GM12891 (cell line): Measurements from ENCODE around the gene TFF1.

Experiments
- DNase-seq: peaks from one replicate; pipeline ENCODE4 v3.0.0; 2011; ENCODE audit warnings: low spot score; ENCODE audit not compliant: insufficient read length
- FAIRE-seq: peaks from 2 replicates; lab custom pipeline; 2011; peaks lifted over from hg19 to GRCh38; lab: Jason Lieb, UNC
- PAX5 ChIP-seq: IDR thresholded peaks from 2 replicates; pipeline ENCODE4 v1.6.1; 2011; ENCODE audit warnings: low read length, moderate library complexity, mild to moderate bottlenecking; ENCODE audit not compliant: insufficient read depth, severe bottlenecking
- POLR2A ChIP-seq: IDR thresholded peaks from 2 replicates; pipeline ENCODE4 v1.6.1; 2011; ENCODE audit warnings: low read depth, low read length, control low read depth
- POLR2AphosphoS5 ChIP-seq: IDR thresholded peaks from 2 replicates; pipeline ENCODE4 v1.6.1; 2011; ENCODE audit warnings: low read depth, low read length, control low read depth
- POU2F2 ChIP-seq: IDR thresholded peaks from 2 replicates; pipeline ENCODE4 v1.6.1; 2011; ENCODE audit warnings: low read depth, mild to moderate bottlenecking, control low read depth, low read length, moderate library complexity
- SPI1 ChIP-seq: IDR thresholded peaks from 2 replicates; pipeline ENCODE4 v1.6.1; 2011; ENCODE audit warnings: low read depth, low read length, control low read depth
- TAF1 ChIP-seq: IDR thresholded peaks from 2 replicates; pipeline ENCODE4 v1.6.1; 2011; ENCODE audit warnings: low read depth, low read length, control low read depth

The TFF1 gene

GRCh38 chr21:42390696-42391095 is 24.4 kb upstream of the TFF1 start:
- FAIRE-seq (no peak), DNase-seq (no peak)
- TF ChIP-seq SPI1 (no peak), POU2F2 (no peak), PAX5 (no peak), POLR2A (no peak; the same call in 1 of the 2 replicates), POLR2AphosphoS5 (no peak), TAF1 (no peak)

- no peak for TF ChIP-seq POU2F2
- no peak for TF ChIP-seq TAF1
- no peak for TF ChIP-seq POLR2AphosphoS5
- no peak for TF ChIP-seq PAX5
- no peak for TF ChIP-seq SPI1
- no peak for TF ChIP-seq POLR2A
- FAIRE-seq = no peak
- no peak for DNase-seq
Observed at GRCh38 chr21:42390193-42390592, 23.9 kb upstream of the TFF1 start.

GRCh38 chr21:42389449-42389835 is 23.1 kb upstream of the TFF1 start:
- DNase-seq (no peak), FAIRE-seq (no peak)
- TF ChIP-seq PAX5 (no peak), TAF1 (no peak), SPI1 (no peak), POLR2A (no peak), POU2F2 (no peak), POLR2AphosphoS5 (no peak)

GRCh38 chr21:42388740-42389448 is 22.6 kb upstream of the TFF1 start:
- FAIRE-seq = peak; percentile 35
- peak; percentile 16; the same call in 1 of the 2 replicates for TF ChIP-seq POLR2AphosphoS5
- TF ChIP-seq SPI1 = no peak
- TF ChIP-seq TAF1 = 0 out of 2 replicates have a peak, but pooled peaks have one; percentile 21
- DNase-seq = no peak

- no peak for FAIRE-seq
- TF ChIP-seq POU2F2 (no peak), POLR2AphosphoS5 (no peak), POLR2A (no peak; the same call in 1 of the 2 replicates), SPI1 (no peak), PAX5 (no peak), TAF1 (no peak)
- no peak for DNase-seq
Observed at GRCh38 chr21:42387843-42388340, 21.6 kb upstream of the TFF1 start.

- TF ChIP-seq SPI1 (peak; percentile 4; the same call in 1 of the 2 replicates), PAX5 (no peak), POLR2A (0 out of 2 replicates have a peak, but pooled peaks have one; percentile 21)
- FAIRE-seq (no peak), DNase-seq (no peak)
Observed at GRCh38 chr21:42387164-42387563, 20.8 kb upstream of the TFF1 start.

GRCh38 chr21:42386034-42386591 is 19.8 kb upstream of the TFF1 start:
- TF ChIP-seq TAF1 (no peak), POLR2A (no peak; the same call in 1 of the 2 replicates), SPI1 (no peak), POLR2AphosphoS5 (no peak), POU2F2 (no peak), PAX5 (no peak)

GRCh38 chr21:42385619-42386018 is 19.3 kb upstream of the TFF1 start:
- no peak for FAIRE-seq
- TF ChIP-seq POU2F2 = no peak
- peak; percentile 52; the same call in 1 of the 2 replicates for TF ChIP-seq POLR2AphosphoS5
- no peak for DNase-seq

More at GRCh38 chr21:42386034-42386591, 19.8 kb upstream of the TFF1 start:
- no peak for FAIRE-seq
- DNase-seq = no peak

GRCh38 chr21:42384989-42385388 is 18.7 kb upstream of the TFF1 start:
- no peak for FAIRE-seq
- TF ChIP-seq POLR2A = no peak; the same call in 1 of the 2 replicates
- TF ChIP-seq POU2F2 = no peak
- no peak for TF ChIP-seq SPI1
- no peak for TF ChIP-seq PAX5
- TF ChIP-seq TAF1 = no peak
- TF ChIP-seq POLR2AphosphoS5 = no peak
- DNase-seq = no peak
